CD1c-positive myeloid dendritic cell (primary cell): ENCODE results near the gene SLMAP.

Source experiments
- DNase-seq: peaks from one replicate; pipeline ENCODE4 v3.0.0-alpha.2; 2016; ENCODE audit errors: extremely low spot score

The SLMAP gene

DNA sequence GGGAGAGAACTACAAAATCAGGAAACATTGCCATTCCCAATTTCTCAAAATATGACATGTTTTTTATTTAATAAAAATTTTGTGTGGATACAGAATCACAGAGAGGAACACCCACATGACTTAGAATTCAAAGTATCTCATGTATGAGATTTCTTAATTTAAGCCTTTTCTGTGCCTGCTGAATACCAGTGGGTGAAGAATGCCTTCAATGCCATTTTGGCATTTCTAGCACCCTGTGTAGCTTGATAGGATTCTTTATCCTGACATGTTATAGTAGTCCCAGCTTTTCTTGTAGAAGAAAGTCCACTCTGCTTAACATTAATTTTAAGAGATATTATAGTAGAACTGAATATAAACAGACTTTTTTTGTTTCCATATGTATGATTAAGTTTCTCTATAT is 3.1 kb upstream of the SLMAP start:
- DNase-seq = no peak

DNA sequence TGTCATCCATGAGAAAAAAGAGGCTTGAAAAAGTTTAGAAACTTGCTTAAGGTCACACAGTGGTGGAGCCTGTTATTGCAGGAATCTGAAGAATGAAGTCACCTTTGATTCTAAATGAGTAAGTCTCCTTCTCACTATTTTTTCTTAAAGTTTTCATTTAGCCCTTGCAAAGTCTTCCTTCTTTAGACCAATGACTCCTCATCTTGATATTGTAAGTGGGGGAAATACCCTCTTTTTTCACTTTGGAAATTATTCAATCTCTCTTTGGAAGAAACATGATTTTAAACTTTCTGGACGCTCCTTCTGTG is 787 bp upstream of the SLMAP start:
- peak; percentile 57 for DNase-seq

DNA sequence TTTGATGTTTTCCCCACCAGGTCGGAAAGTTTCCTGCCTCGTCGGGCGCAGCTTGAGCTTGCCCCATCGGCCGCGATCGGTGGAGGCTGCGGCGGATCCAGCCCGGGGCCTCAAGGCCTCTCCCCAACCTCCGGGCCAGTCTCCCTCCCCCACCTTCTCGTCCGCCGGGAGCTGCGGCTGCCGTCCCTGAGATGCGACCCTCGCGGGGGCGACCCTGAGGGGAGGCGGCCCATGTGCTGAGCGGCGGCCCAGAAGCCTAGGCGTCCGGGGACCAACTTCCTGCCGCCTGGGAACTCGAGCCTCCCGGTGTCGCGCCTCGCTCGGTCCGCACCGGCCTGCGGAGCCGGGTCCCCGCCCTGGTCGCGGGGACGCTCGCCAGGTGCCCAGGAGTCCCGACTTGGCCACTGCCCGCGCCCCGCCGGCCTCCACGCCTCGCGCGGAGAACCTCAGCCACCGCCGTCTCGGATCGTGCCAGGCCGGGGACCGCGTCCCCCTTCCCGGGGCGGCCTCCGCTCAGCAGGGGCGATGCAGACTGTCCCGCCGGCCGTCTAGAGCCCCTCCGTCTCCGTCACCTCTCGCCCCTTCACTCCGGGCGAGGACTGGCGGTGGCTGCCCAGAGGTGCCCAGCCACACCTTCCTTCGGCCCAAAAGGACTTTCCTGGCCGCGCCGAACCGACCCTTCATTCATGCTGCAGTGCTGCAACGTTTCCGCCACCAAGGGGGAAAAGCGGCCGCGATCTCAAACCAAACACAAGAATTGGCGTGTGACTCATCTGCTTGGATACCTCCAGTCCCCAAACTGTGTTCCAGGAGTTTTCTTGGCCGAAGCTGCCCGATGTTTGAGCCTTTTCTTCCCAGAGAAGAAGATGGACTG is 656 bp downstream of the SLMAP start:
- peak; percentile 40 for DNase-seq

DNA sequence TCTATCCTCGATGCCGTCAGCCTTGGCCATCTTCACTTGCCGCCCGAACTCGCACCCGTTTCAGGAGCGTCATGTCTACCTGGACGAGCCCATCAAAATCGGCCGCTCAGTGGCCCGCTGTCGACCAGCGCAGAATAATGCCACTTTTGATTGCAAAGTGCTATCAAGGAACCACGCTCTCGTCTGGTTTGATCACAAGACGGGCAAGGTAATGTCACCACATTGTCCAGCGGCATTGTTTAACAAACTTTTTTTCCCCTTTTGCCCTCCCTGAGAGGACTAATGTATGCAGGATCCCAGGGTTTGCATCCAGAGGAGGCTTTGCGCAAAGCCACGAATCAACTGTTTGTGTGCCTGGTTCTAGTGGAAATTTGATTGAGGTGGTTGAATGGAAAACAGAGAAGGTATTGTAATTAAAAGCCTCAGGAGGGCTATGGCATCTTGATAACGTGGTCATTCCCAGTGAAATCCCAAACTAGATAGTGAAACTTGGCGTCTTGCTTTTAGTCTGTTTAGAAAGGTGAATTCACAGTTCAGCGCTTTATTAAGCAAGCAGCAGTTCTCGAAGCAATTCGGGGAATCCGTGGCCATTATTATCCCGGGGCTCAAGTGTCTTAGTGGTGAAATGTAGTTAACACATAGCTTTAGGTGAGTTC is 1.7 kb downstream of the SLMAP start:
- DNase-seq = no peak

DNA sequence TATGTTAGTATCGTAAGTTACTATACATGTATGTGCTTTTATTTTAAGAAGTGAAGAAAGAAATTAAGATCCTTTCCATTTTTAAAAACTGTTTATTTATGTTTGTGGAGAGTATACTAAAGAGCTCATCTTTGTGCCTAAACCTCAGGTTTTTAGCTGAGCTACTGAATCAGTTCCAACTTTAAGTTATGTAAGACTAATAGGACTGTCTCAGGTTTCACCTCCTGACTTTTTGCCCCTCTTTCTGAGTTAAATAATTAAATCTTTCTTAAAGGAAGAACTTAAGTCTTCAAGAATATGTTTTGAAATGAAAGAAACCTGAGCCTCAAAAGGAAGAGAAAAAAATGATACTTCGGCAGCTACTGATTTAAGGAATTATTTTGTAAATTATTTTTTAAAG is 2.6 kb downstream of the SLMAP start:
- DNase-seq = no peak

DNA sequence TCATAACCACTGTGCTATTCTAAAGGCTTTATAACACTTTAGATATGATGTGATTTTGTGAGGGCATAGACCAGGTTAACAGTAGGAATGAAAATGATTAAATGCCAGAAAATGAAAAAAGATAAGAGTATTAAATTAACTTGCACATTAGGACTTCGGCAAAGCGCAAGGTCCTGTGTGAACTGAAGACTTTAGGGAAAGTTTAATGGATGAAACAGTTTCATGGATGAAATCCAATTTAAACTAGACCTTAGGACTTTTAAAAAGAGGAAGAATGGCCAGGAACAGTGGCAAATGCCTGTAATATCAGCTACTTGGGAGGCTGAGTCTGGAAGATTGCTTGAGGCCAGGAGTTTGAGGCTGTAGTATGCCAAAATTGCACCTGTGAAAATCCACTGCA is 8.7 kb downstream of the SLMAP start:
- no peak for DNase-seq

DNA sequence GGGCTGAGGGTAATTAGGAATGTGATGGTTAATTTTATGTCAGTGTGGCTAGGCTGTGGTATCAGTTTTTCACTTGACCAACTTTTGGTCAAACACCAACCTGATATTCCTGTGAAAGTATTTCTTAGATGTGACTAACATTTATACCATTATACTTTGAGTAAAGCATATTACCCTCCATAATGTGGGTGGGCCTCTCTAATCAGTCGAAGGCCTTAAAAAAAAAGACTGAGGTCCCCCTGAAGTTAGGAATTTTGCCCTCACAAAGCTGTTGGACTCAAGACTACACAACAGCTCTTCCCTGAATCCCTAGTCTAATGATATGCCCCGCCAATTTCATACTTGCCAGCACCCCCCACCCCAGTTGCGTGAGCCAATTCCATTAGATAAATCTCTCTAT is 12.5 kb downstream of the SLMAP start:
- no peak for DNase-seq

DNA sequence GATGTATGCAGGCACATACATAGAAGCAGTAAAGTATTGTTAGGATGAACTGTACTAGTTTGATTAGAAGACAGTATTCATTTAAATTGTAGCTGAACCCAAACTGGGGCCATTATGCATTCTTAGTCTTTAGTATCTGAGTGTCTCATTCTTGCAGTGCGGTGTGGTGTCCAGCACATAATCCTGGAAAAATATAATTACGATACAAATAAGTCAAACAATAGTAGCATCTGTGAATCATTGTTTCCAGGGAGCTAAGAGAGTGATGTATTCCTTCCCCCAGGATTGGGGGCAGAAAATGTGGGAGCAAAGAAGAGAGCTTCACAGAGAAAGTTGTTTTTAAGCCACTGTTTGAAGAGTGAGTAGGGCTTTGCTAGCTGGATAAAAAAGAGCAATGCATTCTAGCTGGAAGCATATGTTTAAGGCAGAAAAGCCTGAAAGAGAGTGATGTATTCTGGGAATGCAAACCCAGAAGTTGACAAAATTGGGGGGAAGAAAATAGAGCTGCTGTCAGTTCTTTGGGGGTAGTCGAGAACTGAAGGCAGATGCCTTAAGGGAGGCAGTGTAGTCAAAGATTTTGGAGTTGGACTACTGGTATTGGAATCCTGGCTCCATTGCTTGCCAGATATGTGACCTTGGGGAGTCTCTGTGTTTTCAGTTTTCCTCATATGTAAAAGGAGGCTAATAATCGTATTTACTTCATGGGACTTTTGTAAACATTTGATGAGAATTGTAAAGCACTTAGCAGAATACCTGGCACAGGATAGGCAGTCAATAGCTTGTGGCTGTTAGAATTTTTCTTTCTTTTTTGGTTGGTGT is 14.1 kb downstream of the SLMAP start:
- DNase-seq = no peak

DNA sequence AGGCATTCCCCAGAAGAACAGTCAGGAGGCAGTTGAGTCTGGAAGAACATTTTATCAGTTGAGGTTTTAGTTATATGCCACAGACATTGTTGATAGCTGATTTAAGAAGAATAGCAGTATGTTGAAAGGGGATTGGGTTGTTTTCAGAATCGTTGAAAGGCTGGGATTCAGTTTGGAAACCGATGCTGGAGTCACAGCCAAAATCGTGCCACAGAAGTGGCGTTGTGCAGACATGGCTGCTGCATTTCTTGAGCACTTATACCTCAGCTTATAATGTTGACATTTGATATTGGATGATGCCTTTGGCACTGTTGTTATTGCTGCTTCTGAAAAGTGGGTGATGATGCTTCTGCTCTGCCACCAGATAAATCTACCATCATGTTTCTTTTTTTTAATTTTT is 16.1 kb downstream of the SLMAP start:
- DNase-seq = no peak

DNA sequence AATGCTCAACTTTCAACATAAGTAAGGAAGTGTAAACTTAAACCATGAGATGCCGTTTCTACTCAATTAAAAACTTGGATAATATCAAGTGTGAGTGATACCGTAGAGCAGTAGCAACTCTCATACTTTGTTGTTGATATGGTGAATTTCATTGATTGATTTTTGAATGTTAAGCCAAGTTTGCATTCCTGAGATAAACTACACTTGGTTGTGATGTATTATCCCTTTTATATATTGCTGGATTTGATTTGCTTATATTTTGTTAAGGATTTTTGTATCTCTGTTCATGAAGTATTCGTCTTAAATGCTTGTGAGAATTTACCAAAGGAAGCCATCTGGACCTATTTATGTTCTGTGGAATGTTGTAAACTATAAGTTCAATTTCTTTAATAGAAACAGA is 21.7 kb downstream of the SLMAP start:
- no peak for DNase-seq

DNA sequence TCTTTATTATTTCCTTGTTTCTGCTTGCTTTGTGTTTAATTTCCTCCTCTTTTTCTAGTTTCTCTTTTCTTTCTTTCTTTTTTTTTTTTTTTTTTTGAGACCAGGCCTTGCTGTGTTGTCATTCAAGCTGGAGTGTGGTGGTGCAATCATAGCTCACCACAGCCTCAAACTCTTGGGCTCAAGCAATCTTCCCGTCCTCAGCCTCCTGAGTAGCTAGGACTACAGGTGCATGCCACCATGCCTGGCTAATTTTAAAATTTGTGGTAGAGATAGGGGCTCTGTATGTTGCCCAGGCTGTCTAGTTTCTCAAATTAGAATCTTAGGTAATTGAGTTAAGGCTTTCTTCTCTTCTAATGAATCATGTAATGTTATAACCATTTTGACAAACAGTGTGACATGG is 22.4 kb downstream of the SLMAP start:
- DNase-seq = no peak

DNA sequence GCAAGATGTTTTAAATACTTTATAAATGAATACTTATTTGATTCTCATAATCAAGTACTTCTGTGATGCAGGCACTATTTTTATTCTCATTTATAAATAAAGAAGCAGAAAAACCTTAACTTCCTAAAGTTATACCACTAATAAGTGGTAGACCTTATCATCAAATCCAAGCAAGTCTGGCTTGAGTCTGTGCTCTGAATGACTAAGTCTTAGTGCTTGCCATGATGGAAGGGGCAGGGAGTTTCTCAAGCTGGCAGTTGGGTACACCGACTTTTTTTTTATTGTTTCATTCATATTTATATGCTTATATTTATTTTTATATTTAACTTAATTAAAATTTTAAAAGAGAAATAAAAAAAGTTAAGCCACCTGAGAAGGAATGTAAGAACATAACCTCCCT is 23.6 kb downstream of the SLMAP start:
- no peak for DNase-seq

DNA sequence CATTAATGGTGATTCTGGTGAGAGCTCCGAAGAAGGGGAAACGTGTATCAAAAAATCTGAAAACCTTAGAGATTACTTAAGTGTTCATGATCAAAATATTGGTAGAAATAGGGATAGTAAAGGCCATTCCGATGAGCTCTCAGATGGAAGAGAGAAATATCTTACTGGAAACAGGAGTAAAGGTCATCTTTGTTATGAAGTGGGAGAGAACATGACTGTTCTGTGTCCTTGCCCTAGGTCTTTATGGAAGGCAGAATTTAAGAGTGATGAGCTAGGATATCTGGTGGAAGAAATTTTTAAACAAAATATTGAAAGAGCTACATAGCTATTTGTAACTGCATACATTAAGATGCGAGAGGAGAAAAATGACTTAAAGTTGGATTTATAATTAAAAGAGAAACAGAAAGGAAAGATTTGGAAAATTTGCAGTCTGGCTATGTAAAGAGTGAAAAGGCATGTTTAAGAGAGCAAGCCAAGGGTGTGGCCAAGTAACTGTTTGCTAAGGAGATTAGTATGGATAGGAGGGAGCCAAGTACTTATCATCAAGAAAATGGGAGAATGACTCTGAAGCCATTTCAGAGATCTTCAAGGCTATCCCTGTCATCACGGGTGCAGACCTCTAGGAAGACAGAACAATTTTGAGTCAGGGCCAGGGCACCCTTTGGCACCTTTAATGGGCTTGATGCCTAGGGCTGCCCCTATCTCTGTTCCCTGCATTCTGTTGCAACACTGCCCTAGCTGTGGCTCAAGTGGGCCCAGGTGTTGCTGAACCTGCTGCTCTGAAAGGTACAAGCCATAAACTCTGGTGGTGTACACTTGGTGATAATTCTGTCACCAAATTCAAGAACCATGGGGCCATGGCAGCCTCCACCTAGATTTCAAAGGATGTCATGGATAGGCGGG is 27.3 kb downstream of the SLMAP start:
- no peak for DNase-seq

DNA sequence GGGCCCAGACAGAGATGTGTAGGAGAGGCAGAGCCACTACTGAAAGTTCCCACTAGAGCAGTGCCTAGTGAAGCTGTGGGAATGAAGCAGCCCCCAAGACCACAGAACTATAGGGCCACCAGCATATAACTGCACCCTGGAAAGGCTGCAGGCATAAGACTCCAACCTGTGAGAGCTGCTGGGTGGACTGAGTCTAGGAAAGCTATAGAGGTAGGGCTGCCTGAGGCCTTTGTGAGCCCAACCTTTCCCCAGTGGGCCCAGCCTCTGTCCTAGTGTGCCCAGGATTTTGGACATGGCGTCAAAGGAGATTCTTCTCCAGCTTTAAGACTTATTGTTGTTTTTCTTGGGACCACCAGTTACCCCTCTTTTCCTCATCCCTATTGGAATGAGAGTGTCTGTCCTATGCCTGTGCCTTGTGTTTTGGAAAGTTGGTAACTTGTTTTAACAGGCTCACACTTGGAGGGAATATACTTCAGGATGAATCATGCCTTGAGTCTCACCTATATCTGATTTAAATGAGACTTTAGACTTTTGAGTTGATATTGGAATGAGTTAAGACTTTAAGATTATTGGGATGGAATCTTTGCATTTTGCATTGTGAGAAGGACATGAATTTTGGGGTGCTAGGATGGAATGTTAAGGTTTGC is 28.1 kb downstream of the SLMAP start:
- no peak for DNase-seq

DNA sequence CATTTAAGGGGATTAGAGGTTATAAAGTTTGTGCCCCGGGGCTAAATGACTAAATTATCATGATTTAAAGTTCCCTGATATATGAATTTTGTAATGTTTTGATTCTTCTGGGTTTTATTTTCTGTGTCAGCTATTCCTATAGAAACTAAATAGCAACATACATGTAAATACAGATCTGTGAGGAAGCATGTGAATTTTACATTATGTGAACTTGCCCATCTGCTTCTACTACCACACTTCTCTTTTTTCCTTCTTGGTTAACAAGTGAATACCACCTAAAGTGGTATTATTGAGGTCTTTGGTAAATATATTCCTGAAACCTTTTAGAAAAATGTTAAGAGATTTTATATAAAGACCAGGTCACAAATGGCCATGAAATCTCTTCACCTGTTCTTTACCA is 29.3 kb downstream of the SLMAP start:
- no peak for DNase-seq

DNA sequence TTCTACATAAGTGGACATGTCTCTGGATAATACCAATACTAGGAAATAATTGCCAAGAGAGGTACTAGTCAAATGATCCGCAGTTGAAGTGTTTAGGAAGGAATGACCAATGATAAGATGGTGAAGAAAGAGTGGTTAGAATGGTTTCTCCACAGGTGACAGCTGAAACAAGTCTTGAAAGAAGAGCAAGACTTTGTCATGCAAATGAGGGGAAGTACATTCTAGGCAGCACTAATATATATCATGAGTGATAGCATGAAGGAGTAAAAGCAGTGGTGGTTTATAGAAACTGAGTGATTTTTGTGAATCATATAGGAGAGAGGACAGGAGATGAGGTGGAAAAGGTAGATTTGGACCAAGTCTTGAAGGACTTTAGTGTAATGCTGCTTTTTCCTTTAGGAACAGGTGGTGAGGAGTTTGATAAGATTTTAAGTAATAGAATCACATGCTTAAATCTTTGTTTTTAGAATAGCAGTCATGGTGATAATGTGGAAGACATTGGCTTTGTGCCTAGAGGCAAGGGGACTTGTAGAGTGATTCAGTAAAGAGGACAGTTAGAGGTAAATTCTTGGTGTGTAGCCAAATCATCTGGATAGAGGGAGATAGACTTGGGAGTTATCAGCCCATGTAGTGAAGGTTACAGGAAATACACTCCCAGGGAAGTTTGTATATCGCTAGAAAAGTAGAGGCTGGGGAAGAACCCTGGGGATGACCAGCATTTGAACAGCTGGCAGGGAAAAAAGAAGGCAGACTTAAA is 31.9 kb downstream of the SLMAP start:
- no peak for DNase-seq

DNA sequence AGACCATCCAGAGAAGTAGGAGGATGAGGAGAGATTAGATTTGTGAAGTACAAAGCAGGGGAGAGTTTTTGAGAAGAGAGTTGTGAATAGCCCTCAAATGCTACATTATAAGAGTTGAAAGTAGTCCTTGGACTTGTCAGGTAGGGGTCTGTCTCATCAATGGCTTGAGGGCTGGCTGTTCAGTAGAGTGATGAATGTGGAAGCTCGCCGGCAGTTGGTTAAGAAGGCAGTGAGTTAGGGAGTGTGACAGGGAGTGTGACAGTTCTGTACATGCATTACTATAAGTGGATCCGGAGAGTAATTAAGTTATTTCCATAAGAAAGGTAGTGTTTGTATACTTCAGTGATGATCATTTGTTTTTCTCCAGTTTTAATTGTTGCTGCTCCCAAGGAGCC is 32.5 kb downstream of the SLMAP start:
- no peak for DNase-seq

DNA sequence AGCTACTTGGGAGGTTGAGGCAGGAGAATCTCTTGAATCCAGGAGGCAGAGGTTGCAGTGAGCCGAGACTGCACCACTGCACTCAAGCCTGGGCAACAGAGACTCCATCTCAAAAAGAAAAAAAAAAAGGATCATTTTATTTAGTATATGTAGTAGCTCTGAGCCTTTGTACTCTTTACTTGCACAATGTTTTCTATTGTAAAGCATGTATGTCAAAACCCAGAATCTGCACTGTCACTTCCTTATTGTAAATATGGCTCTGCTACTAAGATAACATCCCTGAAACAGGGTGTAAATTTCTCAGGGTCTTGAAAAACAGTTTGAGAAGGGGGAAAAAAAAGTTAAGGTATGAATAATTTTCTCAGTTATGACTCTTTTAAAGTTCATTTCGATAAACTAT is 35.1 kb downstream of the SLMAP start:
- DNase-seq = peak; percentile 64

DNA sequence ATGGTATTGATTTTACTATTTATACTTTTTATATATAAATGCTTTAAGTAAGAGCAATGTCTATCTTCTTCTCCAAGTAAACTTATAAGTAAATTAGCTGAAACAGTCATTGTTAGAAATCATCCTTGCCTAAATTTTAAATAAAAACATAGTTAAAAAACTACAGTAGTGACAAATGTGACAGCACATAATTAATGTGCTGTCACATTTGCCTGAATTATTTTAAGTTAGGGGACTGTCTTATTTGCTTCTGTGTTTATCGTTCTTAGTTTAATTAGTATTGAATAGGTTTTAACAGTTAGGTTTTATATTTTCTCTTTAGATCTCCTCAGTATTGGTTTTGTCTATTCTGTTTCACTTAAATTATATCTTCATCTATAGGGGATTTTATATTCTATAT is 36.1 kb downstream of the SLMAP start:
- DNase-seq = no peak

DNA sequence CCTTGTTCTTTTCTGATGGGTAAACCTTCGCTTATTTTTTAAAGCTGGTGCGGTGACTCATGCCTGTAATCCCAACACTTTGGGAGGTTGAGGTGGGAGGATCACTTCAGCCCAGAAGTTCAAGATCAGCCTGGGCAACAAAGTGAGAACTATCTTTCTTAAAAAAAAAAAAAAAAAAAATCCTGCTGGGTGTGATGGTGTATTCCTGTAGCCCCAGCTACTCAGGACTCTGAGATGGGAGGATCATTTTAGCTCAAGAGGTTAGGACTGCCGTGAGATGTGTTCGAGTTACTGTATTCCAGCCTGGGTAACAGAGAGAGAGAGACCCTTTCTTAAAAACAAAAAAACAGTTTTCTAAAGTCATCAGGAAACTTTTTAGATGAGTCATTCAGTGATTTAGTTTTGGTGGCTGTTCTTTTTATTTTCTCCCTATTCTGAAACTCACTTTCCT is 37.7 kb downstream of the SLMAP start:
- DNase-seq = no peak
